C4-2B (cell line): ENCODE data around the gene CAMTA1.

Experiments
- ZFX ChIP-seq: fragments of 450-650 bp; IDR thresholded peaks from 2 replicates; pipeline ENCODE4 v1.6.1; 2017
- TF ChIP-seq, protein P1 (sequence below): fragments of 450-650 bp; conservative IDR thresholded peaks from 2 replicates; pipeline ENCODE4 v1.5.1; 2017; ENCODE audit warnings: mild to moderate bottlenecking

DNA sequence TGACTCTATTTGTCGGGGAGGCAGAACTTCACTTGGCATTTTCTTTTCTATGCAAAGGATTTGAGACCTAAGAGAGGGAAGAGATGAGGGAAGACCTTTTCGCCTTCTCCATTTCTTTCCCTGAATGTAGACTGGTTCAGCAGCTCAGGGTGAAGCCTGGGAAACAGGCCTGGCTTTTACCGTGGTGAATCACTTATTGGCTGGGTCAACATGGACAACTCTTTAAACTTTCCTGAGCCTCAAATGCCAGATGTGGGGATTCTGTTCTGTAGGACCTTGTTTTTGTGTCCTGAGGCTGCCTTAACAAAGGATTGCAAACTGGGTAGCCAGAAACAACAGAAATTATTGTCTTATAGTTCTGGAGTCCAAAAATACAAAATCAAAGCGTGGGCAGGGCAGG, 530.1 kb downstream of the CAMTA1 start:
- TF ChIP-seq, protein P1, sequence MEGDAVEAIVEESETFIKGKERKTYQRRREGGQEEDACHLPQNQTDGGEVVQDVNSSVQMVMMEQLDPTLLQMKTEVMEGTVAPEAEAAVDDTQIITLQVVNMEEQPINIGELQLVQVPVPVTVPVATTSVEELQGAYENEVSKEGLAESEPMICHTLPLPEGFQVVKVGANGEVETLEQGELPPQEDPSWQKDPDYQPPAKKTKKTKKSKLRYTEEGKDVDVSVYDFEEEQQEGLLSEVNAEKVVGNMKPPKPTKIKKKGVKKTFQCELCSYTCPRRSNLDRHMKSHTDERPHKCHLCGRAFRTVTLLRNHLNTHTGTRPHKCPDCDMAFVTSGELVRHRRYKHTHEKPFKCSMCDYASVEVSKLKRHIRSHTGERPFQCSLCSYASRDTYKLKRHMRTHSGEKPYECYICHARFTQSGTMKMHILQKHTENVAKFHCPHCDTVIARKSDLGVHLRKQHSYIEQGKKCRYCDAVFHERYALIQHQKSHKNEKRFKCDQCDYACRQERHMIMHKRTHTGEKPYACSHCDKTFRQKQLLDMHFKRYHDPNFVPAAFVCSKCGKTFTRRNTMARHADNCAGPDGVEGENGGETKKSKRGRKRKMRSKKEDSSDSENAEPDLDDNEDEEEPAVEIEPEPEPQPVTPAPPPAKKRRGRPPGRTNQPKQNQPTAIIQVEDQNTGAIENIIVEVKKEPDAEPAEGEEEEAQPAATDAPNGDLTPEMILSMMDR = no peak
- TF ChIP-seq ZFX = no peak
